Stimulated activated CD8-positive, alpha-beta memory T cell treated with anti-CD3 and anti-CD28 coated beads, Interleukin-15, amount 100 ng/mL, for 24 hours (primary cell): ENCODE measurements around the gene GLT8D1.
"Not testable (repeated sequence)": the region's sequence is repeated elsewhere in the genome, so short reads cannot be mapped to it uniquely, and the experiment has no call there.

Experiments
- DNase-seq: peaks from one replicate; pipeline ENCODE4 v3.0.0-alpha.2; 2020; ENCODE audit warnings: low read depth

GLT8D1 gene, protein sequence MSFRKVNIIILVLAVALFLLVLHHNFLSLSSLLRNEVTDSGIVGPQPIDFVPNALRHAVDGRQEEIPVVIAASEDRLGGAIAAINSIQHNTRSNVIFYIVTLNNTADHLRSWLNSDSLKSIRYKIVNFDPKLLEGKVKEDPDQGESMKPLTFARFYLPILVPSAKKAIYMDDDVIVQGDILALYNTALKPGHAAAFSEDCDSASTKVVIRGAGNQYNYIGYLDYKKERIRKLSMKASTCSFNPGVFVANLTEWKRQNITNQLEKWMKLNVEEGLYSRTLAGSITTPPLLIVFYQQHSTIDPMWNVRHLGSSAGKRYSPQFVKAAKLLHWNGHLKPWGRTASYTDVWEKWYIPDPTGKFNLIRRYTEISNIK

DNA sequence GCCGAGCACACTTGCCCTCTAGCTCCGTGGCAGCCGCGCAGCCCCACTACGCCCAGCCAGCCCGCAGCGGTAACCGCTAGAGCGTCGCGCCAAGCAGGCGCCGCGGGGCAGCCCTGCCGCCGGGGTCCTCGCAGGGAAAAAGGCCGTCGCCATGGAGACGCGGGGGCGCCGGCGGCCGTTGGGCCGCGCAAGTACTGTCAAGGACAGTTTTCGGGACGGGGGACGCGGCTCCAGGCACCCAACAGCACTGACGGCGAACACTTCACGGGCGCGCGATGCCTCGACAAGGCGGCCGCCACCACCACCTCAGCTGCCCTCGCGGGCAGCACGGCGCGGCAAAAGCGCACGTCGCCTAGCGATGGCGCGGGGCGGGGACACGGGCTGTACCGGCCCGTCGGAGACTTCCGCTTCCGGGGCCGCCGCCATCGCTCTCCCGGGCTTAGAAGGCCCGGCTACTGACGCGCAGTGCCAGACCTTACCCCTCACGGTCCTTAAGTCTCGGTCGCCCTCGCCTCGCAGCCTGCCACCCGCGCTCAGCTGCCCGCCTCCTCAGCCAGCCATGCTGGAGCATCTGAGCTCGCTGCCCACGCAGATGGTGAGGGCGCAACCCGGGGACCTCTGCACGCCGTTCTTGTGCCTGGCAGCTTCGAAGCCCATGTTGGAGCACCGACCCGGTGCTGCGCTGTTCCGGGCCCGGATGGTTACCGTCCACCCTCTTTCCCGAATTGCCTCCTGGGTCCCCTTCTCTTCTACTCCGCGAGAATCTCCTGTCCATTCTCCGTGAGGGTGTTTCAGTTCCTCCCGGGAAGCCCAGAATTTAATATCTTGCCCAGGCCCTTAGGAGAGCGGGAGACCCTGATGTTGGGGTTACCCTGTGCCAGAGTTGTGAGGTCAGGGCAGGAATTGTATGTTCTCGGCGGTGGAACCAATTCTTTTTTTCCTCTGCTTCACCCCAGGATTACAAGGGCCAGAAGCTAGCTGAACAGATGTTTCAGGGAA, at the start of gene GLT8D1, which contains the start of gene SPCS1:
Gene GLT8D1 (minus strand): TSS at position 104 of the 999 bp plus-strand sequence. CDS start 5,331 bp downstream, outside the sequence.
Gene SPCS1 (plus strand): TSS at position 419 of the 999 bp plus-strand sequence. CDS start 141 bp downstream, at position 560.
- peak; percentile 77 for DNase-seq

DNA sequence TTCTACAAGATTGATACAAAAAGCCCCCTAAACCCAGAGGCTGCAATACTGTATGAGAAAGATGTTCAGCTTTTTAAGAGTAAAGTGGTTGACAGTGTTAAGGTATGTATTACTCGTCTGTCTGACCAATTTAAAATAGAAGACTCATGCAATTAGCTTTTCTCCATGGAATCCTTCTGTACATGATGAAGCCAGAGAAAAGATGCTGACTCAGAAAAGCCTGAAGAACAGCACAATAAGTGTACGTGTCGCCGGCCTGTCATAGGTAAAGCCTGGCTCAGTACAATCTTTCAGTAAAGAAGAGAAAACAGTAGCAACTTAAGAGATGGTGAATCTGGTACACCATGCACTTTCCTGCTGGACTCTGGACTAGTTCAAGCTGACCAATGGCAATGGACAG, 48.8 kb upstream of the GLT8D1 start:
- DNase-seq = no peak

DNA sequence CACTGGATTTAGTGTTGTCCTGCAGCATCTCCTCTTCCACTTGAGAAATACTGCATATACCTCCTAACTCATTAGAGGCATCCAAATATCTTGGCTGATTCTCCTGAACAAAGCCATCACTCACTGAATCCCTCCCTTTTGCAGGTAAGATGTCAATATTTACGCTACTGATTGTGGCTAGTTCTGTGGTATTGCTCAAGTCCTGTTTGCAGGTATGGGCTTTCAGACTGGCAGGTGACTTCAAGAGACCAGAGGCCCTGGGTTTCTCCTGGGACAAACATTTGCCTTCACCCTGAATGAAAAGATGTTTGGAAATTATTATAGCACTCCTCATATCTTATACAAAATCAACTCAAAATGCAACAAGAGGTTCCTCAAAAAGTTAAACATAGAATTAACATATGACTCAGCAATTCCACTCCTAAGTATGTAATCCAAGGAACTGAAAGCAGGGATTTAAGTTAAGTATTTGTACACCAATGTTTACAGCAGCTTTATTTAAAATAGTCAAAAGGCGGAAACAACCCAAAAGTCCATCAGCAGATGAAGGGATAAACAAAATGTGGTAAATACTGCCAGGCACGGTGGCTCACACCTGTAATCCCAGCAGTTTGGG, 46.6 kb upstream of the GLT8D1 start:
- no peak for DNase-seq

DNA sequence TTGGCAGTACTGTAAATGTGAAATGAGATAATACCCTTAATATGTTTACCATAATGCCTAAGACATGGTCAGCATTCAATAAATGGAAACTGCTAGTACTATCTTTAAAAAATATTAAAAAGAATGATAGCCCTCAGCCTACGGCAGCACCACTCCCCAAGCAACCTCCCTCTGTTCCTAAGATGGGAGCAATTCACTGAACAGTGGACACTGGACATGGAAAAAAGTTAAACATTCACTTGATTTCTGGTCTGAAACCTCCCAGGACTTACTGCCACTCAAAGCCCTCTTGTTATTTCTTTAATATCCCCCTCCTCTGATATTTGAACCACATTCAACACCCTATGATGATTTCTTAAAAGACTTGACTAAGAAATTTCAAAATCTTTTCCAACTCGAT, 38.1 kb upstream of the GLT8D1 start:
- DNase-seq = no peak

DNA sequence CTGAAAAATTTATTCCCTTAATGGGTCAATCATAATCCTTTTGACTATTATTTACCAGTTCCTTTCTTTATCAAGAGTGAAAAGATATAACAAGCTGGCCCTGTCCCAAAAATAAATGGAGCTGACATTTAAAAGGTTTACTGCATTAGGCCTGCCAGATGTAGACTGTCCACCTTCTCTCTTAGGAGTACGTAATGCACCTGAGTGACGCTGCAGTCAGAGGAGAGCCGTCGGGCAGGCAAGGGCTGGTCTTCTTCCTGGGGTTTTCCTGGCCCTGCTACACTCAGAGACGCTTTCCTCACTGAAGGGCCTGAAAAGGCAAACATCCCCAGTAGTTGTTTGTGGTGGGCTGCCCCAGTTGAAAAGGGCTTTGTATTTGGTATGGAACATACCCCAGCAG, 37.6 kb upstream of the GLT8D1 start:
- DNase-seq = no peak

DNA sequence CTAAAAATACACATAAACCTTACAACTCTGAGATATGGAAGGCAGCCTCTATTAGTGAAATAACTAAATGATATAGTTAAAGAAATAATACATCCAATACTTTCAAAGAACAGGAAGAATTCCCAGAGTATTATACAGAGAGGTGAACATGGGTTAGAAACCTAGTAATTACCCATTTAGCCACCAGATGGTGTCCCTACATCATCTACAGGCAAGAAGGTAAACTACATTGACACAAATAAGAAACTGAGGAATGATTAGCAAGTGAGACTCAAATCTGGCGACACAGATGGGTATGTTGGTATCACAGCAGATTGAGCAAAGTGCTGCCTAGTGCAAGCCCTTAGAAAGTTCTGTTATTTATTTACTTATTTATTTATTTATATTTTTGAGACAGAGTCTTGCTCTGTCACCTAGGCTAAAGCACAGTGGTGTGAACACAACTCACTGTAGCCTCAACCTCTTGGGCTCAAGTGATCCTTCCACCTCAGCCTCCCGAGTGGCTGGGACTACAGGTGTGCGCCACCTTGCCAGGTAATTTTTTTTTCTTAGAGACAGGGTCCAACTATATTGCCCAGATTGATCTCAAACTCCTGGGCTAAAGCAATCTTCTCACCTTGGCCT, 36.9 kb upstream of the GLT8D1 start:
- DNase-seq = no peak

DNA sequence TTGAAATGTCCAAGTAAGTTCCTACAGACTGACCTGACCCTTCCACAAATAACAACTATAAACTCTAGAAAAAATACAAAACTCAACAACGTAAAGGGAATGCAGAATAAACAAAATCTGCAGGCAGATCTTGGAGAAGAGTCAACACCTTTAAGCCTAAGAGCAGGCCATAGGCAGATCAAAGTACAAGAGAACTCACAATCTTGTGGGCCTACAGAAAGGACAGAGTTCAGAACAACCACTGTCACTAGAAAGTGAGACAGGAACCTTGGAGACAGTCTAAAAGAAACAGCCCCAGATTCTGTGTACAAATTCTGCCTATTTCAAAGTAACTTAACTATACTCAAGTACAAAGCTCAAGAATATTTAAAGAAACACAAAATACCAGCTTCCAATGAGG, 34.1 kb upstream of the GLT8D1 start:
- DNase-seq = no peak

DNA sequence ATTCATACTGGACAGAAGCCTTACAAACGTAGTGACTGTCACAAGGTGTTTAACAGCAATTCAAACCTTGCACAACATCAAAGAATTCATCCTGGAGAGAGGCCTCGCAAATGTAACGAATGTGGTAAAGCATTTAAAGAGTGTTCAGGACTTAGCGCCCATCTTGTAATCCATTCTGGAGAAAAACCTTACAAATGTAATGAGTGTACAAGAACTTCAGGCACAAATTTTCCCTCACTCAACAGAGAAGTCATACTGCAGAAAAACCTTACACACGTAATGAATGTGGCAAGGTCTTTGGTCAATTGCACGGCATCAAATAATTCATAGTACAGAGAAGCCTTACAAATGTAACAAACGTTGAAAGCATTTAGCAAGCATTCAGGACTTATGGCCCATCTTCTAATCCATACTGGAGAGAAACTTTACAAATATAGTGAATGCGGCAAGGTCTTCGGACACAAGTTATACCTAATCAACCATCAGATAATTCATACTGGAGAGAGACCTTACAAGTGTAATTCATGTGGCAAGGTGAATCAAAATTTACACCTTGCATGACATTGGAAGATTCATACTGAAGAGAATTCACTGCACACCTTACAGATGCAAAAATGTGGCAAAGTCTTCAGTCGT, 27.8 kb upstream of the GLT8D1 start:
- no peak for DNase-seq

DNA sequence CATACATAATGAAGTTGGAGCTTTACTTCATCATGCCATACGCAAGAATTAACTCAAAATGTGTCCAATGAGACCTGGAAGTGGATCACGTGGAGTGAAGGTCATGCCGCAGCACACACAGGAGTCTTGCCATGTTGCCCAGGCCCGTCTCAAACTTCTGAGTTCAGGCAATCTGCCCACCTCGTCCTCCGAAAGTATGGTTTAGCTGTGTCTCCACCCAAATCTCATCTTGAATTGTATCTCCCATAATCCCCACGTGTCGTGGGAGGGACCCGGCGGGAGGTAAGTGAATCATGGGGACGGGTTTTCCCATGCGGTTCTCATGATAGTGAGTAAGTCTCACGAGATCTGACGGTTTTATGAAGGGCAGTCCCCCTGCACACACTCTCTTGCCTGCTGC, 26.0 kb upstream of the GLT8D1 start:
- DNase-seq = no peak

DNA sequence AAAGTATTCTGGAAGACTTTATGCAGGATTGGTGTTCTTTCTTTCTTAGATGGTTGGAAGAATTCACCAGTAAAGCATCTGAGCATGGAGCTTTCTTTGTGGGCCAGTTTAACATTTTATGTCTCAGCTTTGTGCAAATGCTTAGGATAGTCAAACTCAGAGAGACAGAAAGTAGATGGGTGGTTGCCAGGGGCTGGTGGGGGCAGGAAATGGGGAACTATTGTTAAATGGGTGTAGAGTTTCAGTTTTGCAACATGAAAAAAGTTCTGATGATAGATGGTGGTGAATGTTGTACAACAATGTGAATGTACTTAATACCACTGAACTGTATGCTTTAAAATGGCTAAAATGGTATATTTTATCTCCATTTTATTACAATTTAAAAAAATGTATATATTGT, 25.1 kb upstream of the GLT8D1 start:
- DNase-seq = no peak

DNA sequence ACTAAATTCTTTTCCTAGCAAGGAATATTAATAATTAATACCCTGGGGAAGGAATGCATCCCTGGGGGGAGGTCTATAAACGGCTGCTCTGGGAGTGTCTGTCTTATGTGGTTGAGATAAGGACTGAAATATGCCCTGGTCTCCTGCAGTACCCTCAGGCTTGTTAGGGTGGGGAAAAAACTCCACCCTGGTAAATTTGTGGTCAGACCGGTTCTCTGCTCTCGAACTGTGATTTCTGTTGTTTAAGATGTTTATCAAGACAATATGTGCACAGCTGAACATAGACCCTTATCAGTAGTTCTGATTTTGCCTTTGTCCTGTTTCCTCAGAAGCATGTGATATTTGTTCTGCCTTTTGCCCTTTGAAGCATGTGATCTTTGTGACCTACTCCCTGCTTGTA, 23.2 kb upstream of the GLT8D1 start:
- not testable (repeated sequence) for DNase-seq

DNA sequence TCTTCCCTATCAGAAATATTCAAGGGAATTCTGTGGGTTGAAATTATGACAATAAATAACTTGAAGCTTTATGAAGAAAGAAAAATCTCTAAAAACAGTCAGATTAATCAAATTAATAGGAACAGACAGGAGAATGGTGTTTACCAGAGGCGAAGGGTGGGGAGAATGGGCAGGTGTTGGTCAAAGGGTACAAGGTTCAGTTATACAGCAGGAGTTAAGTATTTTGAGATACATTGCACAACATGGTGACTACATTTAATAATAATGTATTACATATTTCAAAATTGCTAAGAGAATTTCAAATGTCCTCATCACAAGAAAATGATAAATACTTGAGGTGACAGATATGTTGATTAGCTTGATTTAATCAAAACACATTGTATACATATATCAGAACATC, 18.9 kb upstream of the GLT8D1 start:
- DNase-seq = no peak

DNA sequence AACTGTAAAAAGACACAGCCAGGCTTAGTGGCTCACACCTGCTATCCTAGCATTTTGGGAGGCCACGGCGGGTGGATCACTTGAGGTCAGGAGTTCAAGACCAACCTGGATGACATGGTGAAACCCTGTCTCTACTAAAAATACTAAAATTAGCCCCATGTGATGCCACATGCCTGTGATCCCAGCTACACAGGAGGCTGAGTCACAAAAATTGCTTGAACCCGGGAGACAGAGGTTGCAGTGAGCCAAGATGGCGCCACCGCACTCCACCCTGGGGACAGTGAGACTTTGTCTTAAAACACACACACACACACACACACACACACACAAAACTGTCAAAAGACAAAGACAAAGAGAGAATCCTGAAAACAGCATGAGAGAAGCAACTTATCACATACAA, 18.3 kb upstream of the GLT8D1 start:
- no peak for DNase-seq

DNA sequence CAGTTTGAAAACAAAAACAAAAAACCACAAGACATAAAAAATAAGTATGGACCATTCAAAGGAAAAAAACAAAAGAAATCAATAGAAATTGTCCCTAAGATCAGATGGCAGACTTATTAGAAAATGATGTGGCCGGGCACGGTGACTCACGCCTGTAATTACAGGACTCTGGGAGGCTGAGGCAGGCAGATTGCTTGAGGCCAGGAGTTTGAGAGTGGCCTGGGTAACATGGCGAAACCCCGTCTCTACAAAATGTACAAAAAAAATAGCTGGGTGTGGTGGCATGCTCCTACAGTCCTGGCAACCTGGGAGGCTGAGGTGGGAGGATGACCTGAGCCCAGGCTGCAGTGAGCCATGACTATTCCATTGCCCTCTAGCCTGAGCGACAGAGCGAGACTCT, 16.9 kb upstream of the GLT8D1 start:
- DNase-seq = no peak

DNA sequence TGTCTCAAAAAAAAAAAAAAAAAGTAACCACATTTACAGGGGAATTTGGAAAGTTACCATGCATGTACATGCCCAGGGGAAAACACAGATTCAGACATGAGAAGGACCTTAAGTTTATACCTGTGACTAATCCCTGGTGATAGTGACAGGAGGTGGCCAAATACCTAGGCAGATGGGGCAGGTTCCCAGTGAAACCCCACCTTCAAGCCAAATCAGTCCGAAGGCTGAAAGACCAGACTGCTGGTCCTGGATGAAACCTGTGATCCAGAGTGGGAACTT, 16.1 kb upstream of the GLT8D1 start:
- DNase-seq = no peak

DNA sequence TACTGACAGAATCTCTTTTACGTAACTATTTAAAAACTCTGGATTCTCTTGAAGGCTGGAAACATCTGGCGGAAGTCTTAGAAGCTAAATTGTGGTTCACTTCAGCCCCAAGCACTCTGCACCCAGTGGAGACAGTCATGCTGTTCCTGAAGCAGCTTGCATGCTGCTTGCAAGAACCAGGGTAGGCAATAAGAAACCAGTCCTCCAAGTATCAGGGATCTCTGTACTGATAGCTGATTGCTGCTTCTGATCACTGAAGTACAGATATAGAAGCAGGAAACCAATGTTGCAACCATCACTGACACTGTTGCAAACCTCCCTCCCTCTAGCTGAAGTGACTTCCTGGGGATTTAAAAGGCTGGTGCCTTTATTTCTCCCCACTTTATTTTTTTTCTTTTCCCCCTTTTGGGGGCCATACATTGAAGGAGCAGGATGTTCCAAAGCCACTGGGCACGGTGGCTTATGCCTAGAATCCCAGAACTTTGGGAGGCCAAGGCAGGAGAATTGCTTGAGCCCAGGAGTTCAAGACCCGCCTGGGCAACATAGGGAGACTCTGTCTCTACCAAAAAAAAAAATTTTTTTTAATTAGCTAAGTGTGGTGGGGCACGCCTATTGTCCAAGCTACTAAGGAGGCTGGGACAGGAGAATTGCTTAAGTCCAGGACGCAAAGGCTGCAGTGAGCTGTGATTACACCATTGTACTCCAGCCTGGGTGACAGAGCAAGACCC, 15.6 kb upstream of the GLT8D1 start:
- DNase-seq = no peak

DNA sequence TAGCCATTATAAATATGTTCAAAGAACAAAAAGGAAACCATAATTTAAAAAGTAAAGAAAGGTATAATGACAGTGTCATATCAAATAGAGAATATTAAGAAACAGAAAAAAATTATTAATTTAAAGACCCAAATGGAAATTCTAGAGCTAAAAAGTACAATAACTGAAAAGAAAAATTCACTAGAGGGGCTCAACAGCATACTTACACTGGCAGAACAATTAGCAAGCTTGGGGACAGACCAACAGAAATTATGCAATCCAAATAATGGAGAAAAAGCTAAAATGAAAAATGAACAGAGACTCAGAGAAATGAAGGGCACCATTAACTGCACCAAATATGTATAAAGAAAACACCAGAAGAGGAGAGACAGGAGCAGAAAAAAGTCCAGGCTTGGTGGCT, 14.0 kb upstream of the GLT8D1 start:
- DNase-seq = no peak

DNA sequence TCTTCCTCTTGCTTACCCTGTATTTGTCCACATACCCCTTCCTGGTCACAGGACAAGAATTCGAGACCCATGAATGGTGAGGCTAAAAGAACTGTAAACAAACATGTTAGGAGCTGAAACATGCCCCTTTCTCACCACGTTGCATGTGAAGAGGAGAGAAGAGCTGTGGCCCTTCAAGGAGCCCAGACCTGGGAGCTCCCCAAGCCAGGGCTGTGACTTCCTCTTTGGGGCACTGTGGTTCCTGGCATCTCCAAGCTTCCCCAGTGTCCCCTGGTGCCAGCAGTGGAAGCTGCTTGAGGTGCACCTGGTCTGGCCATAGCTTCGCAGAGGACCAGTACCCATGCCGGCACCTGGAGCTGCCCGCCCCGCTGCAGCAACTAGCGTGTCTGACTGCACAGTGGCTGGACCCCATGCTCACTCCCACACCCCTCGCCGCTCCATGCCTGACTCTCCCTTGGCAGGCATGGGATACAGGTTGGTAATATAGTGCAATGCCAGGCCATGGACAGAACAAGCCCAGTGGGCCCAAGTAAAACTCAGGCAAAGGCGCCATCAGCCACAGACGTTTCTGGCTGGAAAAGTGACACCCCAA, 10.2 kb upstream of the GLT8D1 start:
- no peak for DNase-seq

DNA sequence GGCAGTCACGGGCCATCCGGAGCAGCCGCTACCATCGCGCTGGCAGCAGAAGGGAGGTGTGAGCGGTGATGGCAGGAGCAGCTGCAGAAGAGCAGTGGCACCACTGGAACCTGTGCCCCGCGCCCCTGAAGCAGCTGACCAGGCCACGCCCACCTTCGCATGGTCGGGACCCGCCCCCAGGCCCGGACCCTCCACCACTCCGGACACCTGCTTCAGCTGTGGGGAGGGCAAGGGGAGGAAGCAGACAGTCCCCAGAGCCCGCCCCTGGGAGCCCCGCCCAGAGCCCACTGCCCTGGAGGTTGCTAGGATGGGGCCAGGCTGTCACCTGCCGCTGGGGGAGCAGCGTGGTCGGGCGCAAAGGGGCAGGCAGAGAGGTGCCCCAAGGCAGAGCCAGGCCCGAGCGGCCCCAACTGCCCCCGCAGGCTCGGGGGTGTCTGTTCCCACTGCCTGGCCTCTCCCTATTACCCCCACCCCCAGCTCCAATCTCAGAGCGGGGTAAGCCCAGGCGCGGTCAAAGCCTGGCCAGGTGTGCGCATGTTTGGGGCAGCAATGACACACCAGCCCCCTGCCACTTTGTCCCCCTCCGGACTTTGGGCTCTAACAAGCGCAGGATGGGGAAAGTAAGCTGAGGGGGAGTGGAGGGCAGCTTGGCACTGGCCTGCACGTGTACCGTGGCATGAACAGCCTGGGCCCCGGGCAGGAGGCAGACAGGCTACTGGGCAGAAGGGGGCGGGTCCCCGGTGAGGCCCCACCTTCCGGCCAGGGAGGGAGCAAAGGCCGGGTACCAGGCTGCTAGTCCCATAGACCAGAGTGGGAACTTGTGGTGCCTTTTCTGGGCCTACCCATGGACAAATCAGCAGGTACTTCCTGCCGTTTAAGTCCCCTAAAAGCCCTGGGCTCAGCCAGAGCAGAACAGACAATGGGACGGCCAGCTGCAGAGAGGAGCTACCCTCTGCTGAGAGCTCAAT, 9.0 kb upstream of the GLT8D1 start:
- no peak for DNase-seq
